Neural progenitor cell (in vitro differentiated cells): ENCODE data around the gene LMCD1. TPM values are rescaled to one million over a fixed set of nuclear protein-coding genes. Genes with fewer than 3 reads are reported as not detected.

Experiments used
- DNase-seq: peaks from one replicate; pipeline ENCODE4 v3.0.0-alpha.2; 2016; ENCODE audit warnings: low spot score
- H2AFZ ChIP-seq: fragments of 200-600 bp; sonication (generic); replicated peaks from 2 replicates; pipeline ENCODE4 v1.6.1; 2016; ENCODE audit warnings: antibody characterized with exemption
- H3F3A ChIP-seq: fragments of 200-600 bp; sonication (generic); 2 replicates; pipeline ENCODE4 v1.6.1; 2016; ENCODE audit warnings: antibody characterized with exemption, low read depth
- H3K27ac ChIP-seq: fragments of 200-600 bp; sonication (generic); 2 replicates; pipeline ENCODE4 v1.5.1; 2016; ENCODE audit warnings: mild to moderate bottlenecking
- H3K27me3 ChIP-seq: fragments of 200-600 bp; sonication (generic); 2 replicates; pipeline ENCODE4 v1.6.1; 2016; ENCODE audit warnings: mild to moderate bottlenecking, moderate library complexity
- H3K36me3 ChIP-seq: fragments of 200-600 bp; sonication (generic); 2 replicates; pipeline ENCODE4 v1.5.1; 2016
- H3K4me1 ChIP-seq: fragments of 200-600 bp; sonication (generic); 2 replicates; pipeline ENCODE4 v1.6.1; 2016; ENCODE audit warnings: mixed run types
- H3K4me2 ChIP-seq: fragments of 200-600 bp; sonication (generic); 2 replicates; pipeline ENCODE4 v1.6.1; 2016
- H3K4me3 ChIP-seq: fragments of 200-600 bp; sonication (generic); 2 replicates; pipeline ENCODE4 v1.5.1; 2016
- H3K79me2 ChIP-seq: fragments of 200-600 bp; sonication (generic); 2 replicates; pipeline ENCODE4 v1.6.1; 2016; ENCODE audit warnings: low read depth
- H3K9ac ChIP-seq: fragments of 200-600 bp; sonication (generic); 2 replicates; pipeline ENCODE4 v1.6.1; 2016
- H3K9me3 ChIP-seq: fragments of 200-600 bp; sonication (generic); 2 replicates; pipeline ENCODE4 v1.5.1; 2016; ENCODE audit warnings: low read depth
- H4K20me1 ChIP-seq: fragments of 200-600 bp; sonication (generic); 2 replicates; pipeline ENCODE4 v1.6.1; 2016; ENCODE audit warnings: low read depth
- H3K27ac Mint-ChIP-seq: 3 replicates; pipeline ENCODE4 v1.8.0; 2021; ENCODE audit warnings: mixed read lengths
- H3K27me3 Mint-ChIP-seq: 2 replicates; pipeline ENCODE4 v1.8.0; 2022; ENCODE audit warnings: low read depth, mild to moderate bottlenecking, inconsistent platforms, moderate library complexity, mixed read lengths; ENCODE audit not compliant: insufficient read depth
- H3K36me3 Mint-ChIP-seq: 3 replicates; pipeline ENCODE4 v1.8.0; 2021; ENCODE audit warnings: mixed read lengths
- H3K4me1 Mint-ChIP-seq: 3 replicates; pipeline ENCODE4 v1.8.0; 2021; ENCODE audit warnings: mixed read lengths
- H3K4me3 Mint-ChIP-seq: 3 replicates; pipeline ENCODE4 v1.8.0; 2021; ENCODE audit warnings: mild to moderate bottlenecking, moderate library complexity, mixed read lengths
- H3K9me3 Mint-ChIP-seq: 3 replicates; pipeline ENCODE4 v1.8.0; 2020; ENCODE audit warnings: mixed read lengths
- CTCF ChIP-seq: fragments of 200-600 bp; sonication (generic); IDR thresholded peaks from 2 replicates; pipeline ENCODE4 v1.5.1; 2017; ENCODE audit warnings: antibody characterized with exemption, mild to moderate bottlenecking
- EZH2 ChIP-seq: fragments of 200-600 bp; sonication (generic); IDR thresholded peaks from 2 replicates; pipeline ENCODE4 v1.6.1; 2017; ENCODE audit warnings: antibody characterized with exemption, mild to moderate bottlenecking, moderate library complexity
- EZH2phosphoT487 ChIP-seq: fragments of 200-600 bp; sonication (generic); IDR thresholded peaks from 2 replicates; pipeline ENCODE4 v1.6.1; 2017; ENCODE audit warnings: antibody characterized with exemption
- total RNA-seq: library from RNA; depleted of rRNA; stranded (reverse); fragments of >200 nt; gene quantifications from 2 replicates; pipeline ENCODE4 v1.2.3, GENCODE V29; 2015; ENCODE audit warnings: low replicate concordance

The LMCD1 gene
- total RNA-seq, 1 donor from 2014 or later, result not detected

GRCh38 chr3:8554696-8555095, 53.1 kb downstream of the LMCD1 start:
- DNase-seq, result no peak
- no peaks in the 10 kb centered on the region for H3K9me3 Mint-ChIP-seq
- H4K20me1 ChIP-seq, result no peaks in the 10 kb centered on the region
- no peaks in the 10 kb centered on the region for H3K27me3 ChIP-seq
- no peaks in the 10 kb centered on the region for H3K36me3 ChIP-seq
- H3F3A ChIP-seq, result no peaks in the 10 kb centered on the region
- H3K9me3 ChIP-seq, result no peaks in the 10 kb centered on the region
- H3K27ac Mint-ChIP-seq, result peak overlapping the region; percentile 91
- no peak overlapping the region for H3K4me3 ChIP-seq
- no peak overlapping the region for H3K4me3 Mint-ChIP-seq
- peak overlapping the region; percentile 34 for H3K4me2 ChIP-seq
- peaks cover 23% of the 10 kb centered on the region for H3K4me1 Mint-ChIP-seq
- no peak for TF ChIP-seq EZH2phosphoT487
- no peak for TF ChIP-seq EZH2
- TF ChIP-seq CTCF, result no peak
- peaks cover 2% of the 10 kb centered on the region for H3K27me3 Mint-ChIP-seq
- no peak overlapping the region for H3K9ac ChIP-seq
- H3K27ac ChIP-seq, result no peak overlapping the region
- H3K4me1 ChIP-seq, result peaks cover 16% of the 10 kb centered on the region
- no peaks in the 10 kb centered on the region for H3K79me2 ChIP-seq
- H2AFZ ChIP-seq, result peak overlapping the region; percentile 78
- peaks cover 7% of the 10 kb centered on the region for H3K36me3 Mint-ChIP-seq

GRCh38 chr3:8555113-8555661, 53.6 kb downstream of the LMCD1 start:
- no peaks in the 10 kb centered on the region for H4K20me1 ChIP-seq
- Mint-ChIP-seq H3K27me3 (peaks cover 2% of the 10 kb centered on the region), H3K4me1 (peaks cover 23% of the 10 kb centered on the region), H3K9me3 (peaks cover under 1% of the 10 kb centered on the region), H3K27ac (peak overlapping the region; percentile 91), H3K4me3 (no peak overlapping the region), H3K36me3 (peaks cover 7% of the 10 kb centered on the region)
- H3F3A ChIP-seq, result no peaks in the 10 kb centered on the region
- H3K9me3 ChIP-seq, result no peaks in the 10 kb centered on the region
- no peak for TF ChIP-seq CTCF
- no peak for TF ChIP-seq EZH2
- no peak for TF ChIP-seq EZH2phosphoT487
- no peak overlapping the region for H3K9ac ChIP-seq
- no peaks in the 10 kb centered on the region for H3K27me3 ChIP-seq
- no peak overlapping the region for H3K27ac ChIP-seq
- no peaks in the 10 kb centered on the region for H3K79me2 ChIP-seq
- peaks cover 16% of the 10 kb centered on the region for H3K4me1 ChIP-seq
- H3K4me3 ChIP-seq, result no peak overlapping the region
- peak overlapping the region; percentile 78 for H2AFZ ChIP-seq
- no peaks in the 10 kb centered on the region for H3K36me3 ChIP-seq
- DNase-seq, result peak; percentile 50
- H3K4me2 ChIP-seq, result peak overlapping the region; percentile 34

- Histone ChIP-seq H3K27me3 (no peaks in the 10 kb centered on the region), H3K4me3 (no peak overlapping the region), H3K4me2 (no peak overlapping the region), H4K20me1 (no peaks in the 10 kb centered on the region), H3K9ac (no peak overlapping the region), H3K4me1 (peaks cover 16% of the 10 kb centered on the region), H2AFZ (no peak overlapping the region), H3F3A (no peaks in the 10 kb centered on the region), H3K9me3 (no peaks in the 10 kb centered on the region), H3K79me2 (no peaks in the 10 kb centered on the region), H3K27ac (no peak overlapping the region), H3K36me3 (no peaks in the 10 kb centered on the region)
- no peak overlapping the region for H3K27ac Mint-ChIP-seq
- H3K4me1 Mint-ChIP-seq, result peaks cover 25% of the 10 kb centered on the region
- H3K9me3 Mint-ChIP-seq, result peaks cover 2% of the 10 kb centered on the region
- H3K27me3 Mint-ChIP-seq, result peaks cover 2% of the 10 kb centered on the region
- DNase-seq, result no peak
- TF ChIP-seq CTCF, result no peak
- no peak for TF ChIP-seq EZH2
- TF ChIP-seq EZH2phosphoT487, result no peak
- peaks cover 7% of the 10 kb centered on the region for H3K36me3 Mint-ChIP-seq
- no peak overlapping the region for H3K4me3 Mint-ChIP-seq
Observed at GRCh38 chr3:8555725-8556472, 54.3 kb downstream of the LMCD1 start.
